ENCODE results near the gene DCAF15. TPM values are rescaled to one million over a fixed set of nuclear protein-coding genes. Genes with fewer than 3 reads are reported as not detected.

Gene DCAF15
- total RNA-seq, 1 donor from 2014 or later, result 28.6 TPM

- Mint-ChIP-seq H3K27ac (no peak overlapping the region), H3K9me3 (no peaks in the 10 kb centered on the region), H3K36me3 (peaks cover 2% of the 10 kb centered on the region), H3K4me1 (peaks cover 16% of the 10 kb centered on the region), H3K4me3 (no peak overlapping the region), H3K27me3 (ENCODE audit: insufficient read depth, low read depth) (peaks cover 14% of the 10 kb centered on the region)
- Histone ChIP-seq H3K4me2 (no peak overlapping the region), H3K27me3 (peaks cover 6% of the 10 kb centered on the region), H3K4me3 (no peak overlapping the region), H2AFZ (replicated peaks) (no peak overlapping the region), H4K20me1 (ENCODE audit: low read depth) (peaks cover under 1% of the 10 kb centered on the region), H3K9ac (no peak overlapping the region), H3K79me2 (ENCODE audit: low read depth) (no peaks in the 10 kb centered on the region), H3F3A (ENCODE audit: low read depth) (peaks cover 13% of the 10 kb centered on the region), H3K4me1 (peaks cover 20% of the 10 kb centered on the region), H3K9me3 (ENCODE audit: low read depth) (no peaks in the 10 kb centered on the region), H3K36me3 (no peaks in the 10 kb centered on the region), H3K27ac (no peak overlapping the region)
- TF ChIP-seq EZH2phosphoT487 (IDR thresholded peaks at IDR 0.05) (no peak), EZH2 (IDR thresholded peaks at IDR 0.05) (no peak)
- TF ChIP-seq, protein P1, sequence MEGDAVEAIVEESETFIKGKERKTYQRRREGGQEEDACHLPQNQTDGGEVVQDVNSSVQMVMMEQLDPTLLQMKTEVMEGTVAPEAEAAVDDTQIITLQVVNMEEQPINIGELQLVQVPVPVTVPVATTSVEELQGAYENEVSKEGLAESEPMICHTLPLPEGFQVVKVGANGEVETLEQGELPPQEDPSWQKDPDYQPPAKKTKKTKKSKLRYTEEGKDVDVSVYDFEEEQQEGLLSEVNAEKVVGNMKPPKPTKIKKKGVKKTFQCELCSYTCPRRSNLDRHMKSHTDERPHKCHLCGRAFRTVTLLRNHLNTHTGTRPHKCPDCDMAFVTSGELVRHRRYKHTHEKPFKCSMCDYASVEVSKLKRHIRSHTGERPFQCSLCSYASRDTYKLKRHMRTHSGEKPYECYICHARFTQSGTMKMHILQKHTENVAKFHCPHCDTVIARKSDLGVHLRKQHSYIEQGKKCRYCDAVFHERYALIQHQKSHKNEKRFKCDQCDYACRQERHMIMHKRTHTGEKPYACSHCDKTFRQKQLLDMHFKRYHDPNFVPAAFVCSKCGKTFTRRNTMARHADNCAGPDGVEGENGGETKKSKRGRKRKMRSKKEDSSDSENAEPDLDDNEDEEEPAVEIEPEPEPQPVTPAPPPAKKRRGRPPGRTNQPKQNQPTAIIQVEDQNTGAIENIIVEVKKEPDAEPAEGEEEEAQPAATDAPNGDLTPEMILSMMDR (IDR thresholded peaks at IDR 0.05), result no peak
- no peak for DNase-seq (ENCODE audit: low spot score)
Observed at GRCh38 chr19:13980340-13980739, 28.0 kb downstream of the DCAF15 start.

DNA sequence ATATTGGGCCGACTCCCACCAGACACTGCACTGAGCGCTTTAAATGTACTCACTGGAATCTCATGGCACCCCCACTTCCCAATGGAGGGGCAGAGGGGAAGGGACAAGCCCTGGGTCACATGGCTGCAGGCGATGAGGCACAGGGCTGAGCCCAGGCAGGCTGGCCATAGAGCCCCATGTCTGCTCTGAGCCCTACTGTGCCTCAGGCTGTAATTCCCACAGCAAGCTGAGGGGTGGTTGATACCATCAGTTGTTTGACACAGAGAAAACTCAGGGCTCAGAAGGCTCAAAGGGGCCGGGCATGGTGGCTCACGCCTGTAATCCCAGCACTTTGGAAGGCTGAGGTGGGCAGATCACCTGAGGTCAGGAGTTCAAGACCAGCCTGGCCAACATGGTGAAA lies 28.7 kb downstream of the DCAF15 start:
- Histone ChIP-seq H3K4me1 (peaks cover 24% of the 10 kb centered on the region), H3K79me2 (ENCODE audit: low read depth) (no peaks in the 10 kb centered on the region), H4K20me1 (ENCODE audit: low read depth) (peaks cover 6% of the 10 kb centered on the region), H3F3A (ENCODE audit: low read depth) (peaks cover 13% of the 10 kb centered on the region), H3K4me2 (no peak overlapping the region), H3K36me3 (no peaks in the 10 kb centered on the region), H3K27ac (no peak overlapping the region), H3K9me3 (ENCODE audit: low read depth) (no peaks in the 10 kb centered on the region), H3K9ac (no peak overlapping the region), H3K4me3 (no peak overlapping the region), H3K27me3 (peaks cover 6% of the 10 kb centered on the region), H2AFZ (replicated peaks) (no peak overlapping the region)
- Mint-ChIP-seq H3K4me1 (peaks cover 19% of the 10 kb centered on the region), H3K27me3 (ENCODE audit: insufficient read depth, low read depth) (peaks cover 10% of the 10 kb centered on the region), H3K27ac (no peak overlapping the region), H3K4me3 (no peak overlapping the region), H3K9me3 (no peaks in the 10 kb centered on the region), H3K36me3 (peaks cover 2% of the 10 kb centered on the region)
- no peak for DNase-seq (ENCODE audit: low spot score)
- TF ChIP-seq EZH2phosphoT487 (IDR thresholded peaks at IDR 0.05), result no peak
- TF ChIP-seq EZH2 (IDR thresholded peaks at IDR 0.05), result no peak
- TF ChIP-seq, protein P1 (IDR thresholded peaks at IDR 0.05), result no peak

- TF ChIP-seq, protein P1 (IDR thresholded peaks at IDR 0.05), result no peak
- TF ChIP-seq EZH2phosphoT487 (IDR thresholded peaks at IDR 0.05), result no peak
- H3K36me3 ChIP-seq, result no peaks in the 10 kb centered on the region
- no peak for DNase-seq (ENCODE audit: low spot score)
- H3K4me1 Mint-ChIP-seq, result peaks cover 19% of the 10 kb centered on the region
- no peak overlapping the region for H2AFZ ChIP-seq (replicated peaks)
- peaks cover 8% of the 10 kb centered on the region for H3K27me3 Mint-ChIP-seq (ENCODE audit: insufficient read depth, low read depth)
- H3K9ac ChIP-seq, result no peak overlapping the region
- H3F3A ChIP-seq (ENCODE audit: low read depth), result peaks cover 13% of the 10 kb centered on the region
- H3K27ac ChIP-seq, result no peak overlapping the region
- H3K36me3 Mint-ChIP-seq, result peaks cover 2% of the 10 kb centered on the region
- H3K27me3 ChIP-seq, result peaks cover 6% of the 10 kb centered on the region
- H4K20me1 ChIP-seq (ENCODE audit: low read depth), result peaks cover 7% of the 10 kb centered on the region
- H3K4me2 ChIP-seq, result no peak overlapping the region
- no peak overlapping the region for H3K4me3 Mint-ChIP-seq
- peaks cover 28% of the 10 kb centered on the region for H3K4me1 ChIP-seq
- no peaks in the 10 kb centered on the region for H3K9me3 Mint-ChIP-seq
- no peak overlapping the region for H3K27ac Mint-ChIP-seq
- H3K79me2 ChIP-seq (ENCODE audit: low read depth), result no peaks in the 10 kb centered on the region
- H3K9me3 ChIP-seq (ENCODE audit: low read depth), result no peaks in the 10 kb centered on the region
- H3K4me3 ChIP-seq, result no peak overlapping the region
Observed at GRCh38 chr19:13981467-13981866, 29.2 kb downstream of the DCAF15 start.
